HepG2 (cell line): ENCODE results near the gene NR1I2.

Experiments
- MAZ ChIP-seq, 2 experiments: sonication (generic) in 1 of 2; formaldehyde crosslinking in 1 of 2; IDR thresholded peaks; 2 replicates each; pipeline versions ENCODE4 v1.5.0 to v1.6.1; 2012 to 2020; ENCODE audit warnings: low read depth in 2 of 2, mild to moderate bottlenecking in 2 of 2, borderline replicate concordance in 1 of 2, improper control_type of control experiment in 1 of 2, low read length in 1 of 2, missing genetic modification reagents in 1 of 2, moderate library complexity in 1 of 2
- MYC ChIP-seq: sonication (generic); formaldehyde crosslinking; IDR thresholded peaks from 2 replicates; pipeline ENCODE4 v1.9.0; 2021; ENCODE audit warnings: missing genetic modification reagents, borderline replicate concordance
- PRPF4 ChIP-seq: fragments of 200-400 bp; formaldehyde crosslinking; IDR thresholded peaks from 2 replicates; pipeline ENCODE4 v1.6.1; 2016; ENCODE audit warnings: low read length, low read depth; ENCODE audit not compliant: poor library complexity, severe bottlenecking
- SNAPC5 ChIP-seq: sonication (generic); formaldehyde crosslinking; IDR thresholded peaks from 2 replicates; pipeline ENCODE4 v1.8.1; 2023; ENCODE audit warnings: mild to moderate bottlenecking, missing genetic modification reagents, borderline replicate concordance
- SP1 ChIP-seq, 2 experiments: fragments of 450-650 bp in 1 of 2; sonication (generic) in 1 of 2; formaldehyde crosslinking in 1 of 2; IDR thresholded peaks; 2 replicates each; pipeline versions ENCODE4 v1.4.0 to v1.6.1; 2016 to 2020; ENCODE audit warnings: missing genetic modification reagents in 1 of 2
- SUZ12 ChIP-seq: fragments of 150-350 bp; IDR thresholded peaks from 2 replicates; pipeline ENCODE4 v1.6.1; 2014; ENCODE audit warnings: low read depth, low read length
- ZFX ChIP-seq: sonication (generic); formaldehyde crosslinking; IDR thresholded peaks from 2 replicates; pipeline ENCODE4 v1.4.0; 2020; ENCODE audit warnings: mild to moderate bottlenecking, low read depth, missing genetic modification reagents, moderate library complexity
- ZNF281 ChIP-seq: sonication (generic); formaldehyde crosslinking; IDR thresholded peaks from 2 replicates; pipeline ENCODE4 v1.4.0; 2020; ENCODE audit warnings: missing genetic modification reagents, borderline replicate concordance
- ZNF883 ChIP-seq: sonication (generic); formaldehyde crosslinking; IDR thresholded peaks from 2 replicates; pipeline ENCODE4 v1.5.1; 2020; ENCODE audit warnings: mild to moderate bottlenecking, missing genetic modification reagents; ENCODE audit errors: not compliant biosample characterization

GRCh38 chr3:119733812-119734211 is 48.1 kb upstream of the NR1I2 start:
- TF ChIP-seq ZNF281 (no peak), ZFX (CRISPR knock-in tag) (no peak), PRPF4 (no peak), SP1 (IDR thresholded peaks at IDR 0.05) (no peak), SP1 (CRISPR knock-in tag; IDR thresholded peaks at IDR 0.05) (no peak), ZNF883 (CRISPR knock-in tag) (no peak), SUZ12 (no peak), MAZ (IDR thresholded peaks at IDR 0.05; ENCODE audit: borderline replicate concordance, low read depth, low read length) (no peak), MAZ (CRISPR knock-in tag; IDR thresholded peaks at IDR 0.05; ENCODE audit: low read depth) (no peak), MYC (CRISPR knock-in tag) (no peak), SNAPC5 (no peak)
